HEK293 (cell line): Measurements from ENCODE around the gene KDM4B.

Experiments used
- CTCF ChIA-PET: fragments of 350-600 bp; formaldehyde crosslinking; extraction: SDS; loops from one replicate; lab custom pipeline; 2021; ENCODE audit warnings: antibody characterized with exemption; lab: Yijun Ruan, JAX
- POLR2A ChIA-PET: fragments of 300-600 bp; formaldehyde crosslinking; extraction: SDS; loops from one replicate; lab custom pipeline; 2020; ENCODE audit warnings: antibody characterized with exemption, inconsistent platforms; lab: Yijun Ruan, JAX
- H3K27ac ChIP-seq: fragments of 200-500 bp; sonication (Bioruptor generic); 2 replicates; pipeline ENCODE4 v1.5.1; 2014; ENCODE audit warnings: low read depth, low read length, control low read depth, inconsistent platforms; ENCODE audit errors: extremely low read depth
- H3K36me3 ChIP-seq, 2 experiments: fragments of 200-500 bp in 1 of 2; sonication (Bioruptor generic) in 1 of 2; 1 replicate in 1 of 2; 2 replicates in 1 of 2; pipeline ENCODE4 v1.5.1; 2014 to 2017; ENCODE audit warnings: inconsistent platforms in 2 of 2, low read length in 2 of 2; ENCODE audit not compliant: control insufficient read depth in 2 of 2, insufficient read depth in 1 of 2
- H3K4me1 ChIP-seq: fragments of 200-500 bp; sonication (Bioruptor generic); 2 replicates; pipeline ENCODE4 v1.5.1; 2014; ENCODE audit warnings: mild to moderate bottlenecking, low read length, inconsistent platforms; ENCODE audit not compliant: control insufficient read depth, insufficient read depth
- H3K4me3 ChIP-seq: 2 replicates; pipeline ENCODE4 v1.5.1; 2011; ENCODE audit warnings: low read depth, mild to moderate bottlenecking, control low read depth, low read length, moderate library complexity
- H3K9me3 ChIP-seq: fragments of 200-500 bp; sonication (Bioruptor generic); 2 replicates; pipeline ENCODE4 v1.5.1; 2014; ENCODE audit warnings: low read depth, low read length, inconsistent platforms; ENCODE audit not compliant: control insufficient read depth, insufficient read depth
- EGR2 ChIP-seq: fragments of 450-650 bp; formaldehyde crosslinking; IDR thresholded peaks from 2 replicates; pipeline ENCODE4 v1.5.1; 2016; ENCODE audit warnings: low read depth, missing biosample characterization, missing genetic modification characterization
- HOXA7 ChIP-seq: sonication (generic); formaldehyde crosslinking; IDR thresholded peaks from 2 replicates; pipeline ENCODE4 v1.8.1; 2022; ENCODE audit warnings: missing genetic modification reagents, borderline replicate concordance
- IKZF3 ChIP-seq: fragments of 450-650 bp; IDR thresholded peaks from 2 replicates; pipeline ENCODE4 v1.5.0; 2018; ENCODE audit warnings: missing biosample characterization, mild to moderate bottlenecking, missing genetic modification characterization, moderate library complexity
- KLF10 ChIP-seq: fragments of 450-650 bp; IDR thresholded peaks from 2 replicates; pipeline ENCODE4 v1.5.1; 2018; ENCODE audit warnings: missing biosample characterization, mild to moderate bottlenecking, missing genetic modification characterization
- KLF8 ChIP-seq: fragments of 450-650 bp; formaldehyde crosslinking; IDR thresholded peaks from 2 replicates; pipeline ENCODE4 v1.5.1; 2016; ENCODE audit warnings: missing biosample characterization, missing genetic modification characterization
- ZBTB17 ChIP-seq: fragments of 450-650 bp; formaldehyde crosslinking; IDR thresholded peaks from 2 replicates; pipeline ENCODE4 v1.5.1; 2016; ENCODE audit warnings: missing biosample characterization, missing genetic modification characterization
- ZBTB8A ChIP-seq: fragments of 450-650 bp; formaldehyde crosslinking; IDR thresholded peaks from 2 replicates; pipeline ENCODE4 v1.5.1; 2016; ENCODE audit warnings: missing biosample characterization, missing genetic modification characterization
- ZEB2 ChIP-seq: fragments of 450-650 bp; formaldehyde crosslinking; IDR thresholded peaks from 2 replicates; pipeline ENCODE4 v1.5.1; 2016; ENCODE audit warnings: missing biosample characterization, missing genetic modification characterization
- ZFP69B ChIP-seq: fragments of 450-650 bp; formaldehyde crosslinking; IDR thresholded peaks from 2 replicates; pipeline ENCODE4 v1.5.1; 2016; ENCODE audit warnings: missing biosample characterization, missing genetic modification characterization
- ZNF112 ChIP-seq: fragments of 450-650 bp; formaldehyde crosslinking; IDR thresholded peaks from 2 replicates; pipeline ENCODE4 v1.5.0; 2017; ENCODE audit warnings: missing biosample characterization, missing genetic modification characterization
- ZNF404 ChIP-seq: fragments of 450-650 bp; formaldehyde crosslinking; IDR thresholded peaks from 2 replicates; pipeline ENCODE4 v1.5.1; 2017; ENCODE audit warnings: missing biosample characterization, missing genetic modification characterization
- ZNF530 ChIP-seq: fragments of 450-650 bp; formaldehyde crosslinking; IDR thresholded peaks from 2 replicates; pipeline ENCODE4 v1.5.1; 2016; ENCODE audit warnings: low read depth, missing biosample characterization, missing genetic modification characterization
- ZNF549 ChIP-seq: fragments of 450-650 bp; IDR thresholded peaks from 2 replicates; pipeline ENCODE4 v1.5.1; 2018; ENCODE audit warnings: missing biosample characterization, missing genetic modification characterization, mild to moderate bottlenecking, inconsistent platforms, moderate library complexity
- ZNF558 ChIP-seq: fragments of 450-650 bp; formaldehyde crosslinking; IDR thresholded peaks from 2 replicates; pipeline ENCODE4 v1.5.1; 2016; ENCODE audit warnings: missing biosample characterization, missing genetic modification characterization
- ZNF623 ChIP-seq: fragments of 450-650 bp; formaldehyde crosslinking; IDR thresholded peaks from 2 replicates; pipeline ENCODE4 v1.5.1; 2016; ENCODE audit warnings: missing biosample characterization, missing genetic modification characterization
- ZNF629 ChIP-seq: fragments of 450-650 bp; formaldehyde crosslinking; IDR thresholded peaks from 2 replicates; pipeline ENCODE4 v1.5.1; 2017; ENCODE audit warnings: missing biosample characterization, missing genetic modification characterization
- ZNF843 ChIP-seq: fragments of 450-650 bp; formaldehyde crosslinking; IDR thresholded peaks from 2 replicates; pipeline ENCODE4 v1.5.1; 2016; ENCODE audit warnings: missing biosample characterization, missing genetic modification characterization
- TF ChIP-seq, protein P1 (sequence below): fragments of 450-650 bp; formaldehyde crosslinking; IDR thresholded peaks from 2 replicates; pipeline ENCODE4 v1.5.1; 2016; ENCODE audit warnings: missing biosample characterization, missing genetic modification characterization
- TF ChIP-seq, protein P2 (sequence below): fragments of 450-650 bp; formaldehyde crosslinking; IDR thresholded peaks from 2 replicates; pipeline ENCODE4 v1.5.1; 2016; ENCODE audit warnings: missing biosample characterization, missing genetic modification characterization
- TF ChIP-seq, protein P3 (sequence below): fragments of 450-650 bp; formaldehyde crosslinking; optimal IDR thresholded peaks from 2 replicates; pipeline ENCODE3; 2016; ENCODE audit warnings: missing biosample characterization, mild to moderate bottlenecking, missing genetic modification characterization
- TF ChIP-seq, protein P4 (sequence below): fragments of 450-650 bp; formaldehyde crosslinking; IDR thresholded peaks from 2 replicates; pipeline ENCODE4 v1.5.1; 2016; ENCODE audit warnings: missing biosample characterization, missing genetic modification characterization
- TF ChIP-seq, protein P5 (sequence below): fragments of 450-650 bp; formaldehyde crosslinking; IDR thresholded peaks from 2 replicates; pipeline ENCODE4 v1.5.1; 2016; ENCODE audit warnings: missing biosample characterization, missing genetic modification characterization
- TF ChIP-seq, protein P6 (sequence below): fragments of 450-650 bp; formaldehyde crosslinking; IDR thresholded peaks from 2 replicates; pipeline ENCODE4 v1.5.1; 2016; ENCODE audit warnings: missing biosample characterization, missing genetic modification characterization

The KDM4B gene

DNA sequence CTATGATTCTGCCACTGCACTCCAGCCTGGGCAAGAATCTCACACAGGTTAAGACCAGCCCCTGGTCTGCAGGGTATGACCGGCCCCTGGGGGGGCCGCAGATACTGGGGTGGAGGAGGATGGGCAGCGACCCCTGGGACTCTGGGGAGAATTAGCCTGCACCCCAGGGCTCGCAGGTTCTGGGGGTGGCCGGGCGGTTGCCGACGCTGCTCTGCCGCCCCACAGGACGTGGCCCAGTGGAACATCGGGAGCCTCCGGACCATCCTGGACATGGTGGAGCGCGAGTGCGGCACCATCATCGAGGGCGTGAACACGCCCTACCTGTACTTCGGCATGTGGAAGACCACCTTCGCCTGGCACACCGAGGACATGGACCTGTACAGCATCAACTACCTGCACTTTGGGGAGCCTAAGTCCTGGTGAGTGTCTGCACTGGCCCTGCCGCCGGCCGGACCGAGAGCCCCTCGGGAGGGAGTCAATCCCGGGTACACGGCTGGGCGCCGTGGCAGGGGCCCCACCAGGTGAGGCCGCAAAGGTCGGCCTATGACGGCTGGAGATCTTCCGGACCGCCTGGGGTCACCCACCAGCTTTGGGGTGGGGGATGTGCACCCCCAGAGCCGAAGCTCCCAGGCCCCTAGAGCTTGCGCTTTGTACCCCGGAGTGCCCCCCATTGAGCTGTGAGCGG lies 78.5 kb downstream of the KDM4B start:
- H3K27ac ChIP-seq, result peak overlapping the region; percentile 70; the same call in 1 of the 2 replicates
- H3K9me3 ChIP-seq, result no peaks in the 10 kb centered on the region
- H3K36me3 ChIP-seq, result peaks cover 0 to 22% of the 10 kb centered on the region in 2 experiments; a peak in 1 of 3 replicates
- H3K4me3 ChIP-seq, result no peak overlapping the region
- POLR2A ChIA-PET, result no interaction called here
- TF ChIP-seq ZNF629 (tag by site-specific recombination) (no peak), ZFP69B (tag by site-specific recombination) (no peak), ZNF549 (tag by site-specific recombination) (no peak), HOXA7 (no peak), KLF10 (tag by site-specific recombination) (no peak), ZNF623 (tag by site-specific recombination) (no peak), ZNF530 (tag by site-specific recombination) (no peak), ZNF558 (no peak), ZNF112 (no peak), ZNF843 (tag by site-specific recombination) (no peak), ZNF404 (no peak)
- TF ChIP-seq, protein P1, sequence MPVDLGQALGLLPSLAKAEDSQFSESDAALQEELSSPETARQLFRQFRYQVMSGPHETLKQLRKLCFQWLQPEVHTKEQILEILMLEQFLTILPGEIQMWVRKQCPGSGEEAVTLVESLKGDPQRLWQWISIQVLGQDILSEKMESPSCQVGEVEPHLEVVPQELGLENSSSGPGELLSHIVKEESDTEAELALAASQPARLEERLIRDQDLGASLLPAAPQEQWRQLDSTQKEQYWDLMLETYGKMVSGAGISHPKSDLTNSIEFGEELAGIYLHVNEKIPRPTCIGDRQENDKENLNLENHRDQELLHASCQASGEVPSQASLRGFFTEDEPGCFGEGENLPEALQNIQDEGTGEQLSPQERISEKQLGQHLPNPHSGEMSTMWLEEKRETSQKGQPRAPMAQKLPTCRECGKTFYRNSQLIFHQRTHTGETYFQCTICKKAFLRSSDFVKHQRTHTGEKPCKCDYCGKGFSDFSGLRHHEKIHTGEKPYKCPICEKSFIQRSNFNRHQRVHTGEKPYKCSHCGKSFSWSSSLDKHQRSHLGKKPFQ (tag by site-specific recombination), result no peak
- TF ChIP-seq, protein P2, sequence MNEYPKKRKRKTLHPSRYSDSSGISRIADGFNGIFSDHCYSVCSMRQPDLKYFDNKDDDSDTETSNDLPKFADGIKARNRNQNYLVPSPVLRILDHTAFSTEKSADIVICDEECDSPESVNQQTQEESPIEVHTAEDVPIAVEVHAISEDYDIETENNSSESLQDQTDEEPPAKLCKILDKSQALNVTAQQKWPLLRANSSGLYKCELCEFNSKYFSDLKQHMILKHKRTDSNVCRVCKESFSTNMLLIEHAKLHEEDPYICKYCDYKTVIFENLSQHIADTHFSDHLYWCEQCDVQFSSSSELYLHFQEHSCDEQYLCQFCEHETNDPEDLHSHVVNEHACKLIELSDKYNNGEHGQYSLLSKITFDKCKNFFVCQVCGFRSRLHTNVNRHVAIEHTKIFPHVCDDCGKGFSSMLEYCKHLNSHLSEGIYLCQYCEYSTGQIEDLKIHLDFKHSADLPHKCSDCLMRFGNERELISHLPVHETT (tag by site-specific recombination), result no peak
- TF ChIP-seq, protein P3, sequence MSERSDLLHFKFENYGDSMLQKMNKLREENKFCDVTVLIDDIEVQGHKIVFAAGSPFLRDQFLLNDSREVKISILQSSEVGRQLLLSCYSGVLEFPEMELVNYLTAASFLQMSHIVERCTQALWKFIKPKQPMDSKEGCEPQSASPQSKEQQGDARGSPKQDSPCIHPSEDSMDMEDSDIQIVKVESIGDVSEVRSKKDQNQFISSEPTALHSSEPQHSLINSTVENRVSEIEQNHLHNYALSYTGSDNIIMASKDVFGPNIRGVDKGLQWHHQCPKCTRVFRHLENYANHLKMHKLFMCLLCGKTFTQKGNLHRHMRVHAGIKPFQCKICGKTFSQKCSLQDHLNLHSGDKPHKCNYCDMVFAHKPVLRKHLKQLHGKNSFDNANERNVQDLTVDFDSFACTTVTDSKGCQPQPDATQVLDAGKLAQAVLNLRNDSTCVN (tag by site-specific recombination), result no peak
- TF ChIP-seq, protein P4, sequence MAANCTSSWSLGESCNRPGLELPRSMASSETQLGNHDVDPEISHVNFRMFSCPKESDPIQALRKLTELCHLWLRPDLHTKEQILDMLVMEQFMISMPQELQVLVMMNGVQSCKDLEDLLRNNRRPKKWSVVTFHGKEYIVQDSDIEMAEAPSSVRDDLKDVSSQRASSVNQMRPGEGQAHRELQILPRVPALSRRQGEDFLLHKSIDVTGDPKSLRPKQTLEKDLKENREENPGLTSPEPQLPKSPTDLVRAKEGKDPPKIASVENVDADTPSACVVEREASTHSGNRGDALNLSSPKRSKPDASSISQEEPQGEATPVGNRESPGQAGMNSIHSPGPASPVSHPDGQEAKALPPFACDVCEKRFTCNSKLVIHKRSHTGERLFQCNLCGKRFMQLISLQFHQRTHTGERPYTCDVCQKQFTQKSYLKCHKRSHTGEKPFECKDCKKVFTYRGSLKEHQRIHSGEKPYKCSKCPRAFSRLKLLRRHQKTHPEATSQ (tag by site-specific recombination), result no peak
- TF ChIP-seq, protein P5, sequence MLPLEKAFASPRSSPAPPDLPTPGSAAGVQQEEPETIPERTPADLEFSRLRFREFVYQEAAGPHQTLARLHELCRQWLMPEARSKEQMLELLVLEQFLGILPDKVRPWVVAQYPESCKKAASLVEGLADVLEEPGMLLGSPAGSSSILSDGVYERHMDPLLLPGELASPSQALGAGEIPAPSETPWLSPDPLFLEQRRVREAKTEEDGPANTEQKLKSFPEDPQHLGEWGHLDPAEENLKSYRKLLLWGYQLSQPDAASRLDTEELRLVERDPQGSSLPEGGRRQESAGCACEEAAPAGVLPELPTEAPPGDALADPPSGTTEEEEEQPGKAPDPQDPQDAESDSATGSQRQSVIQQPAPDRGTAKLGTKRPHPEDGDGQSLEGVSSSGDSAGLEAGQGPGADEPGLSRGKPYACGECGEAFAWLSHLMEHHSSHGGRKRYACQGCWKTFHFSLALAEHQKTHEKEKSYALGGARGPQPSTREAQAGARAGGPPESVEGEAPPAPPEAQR (tag by site-specific recombination), result no peak
- H3K4me1 ChIP-seq, result peaks cover 18% of the 10 kb centered on the region
- CTCF ChIA-PET, result interaction anchor here (0.6 to 4.8 kb wide), 5 partner anchors 11 to 759 kb away, joined by 3 to 26 read pairs (median 5); no protein-coding TSS in a partner anchor

DNA sequence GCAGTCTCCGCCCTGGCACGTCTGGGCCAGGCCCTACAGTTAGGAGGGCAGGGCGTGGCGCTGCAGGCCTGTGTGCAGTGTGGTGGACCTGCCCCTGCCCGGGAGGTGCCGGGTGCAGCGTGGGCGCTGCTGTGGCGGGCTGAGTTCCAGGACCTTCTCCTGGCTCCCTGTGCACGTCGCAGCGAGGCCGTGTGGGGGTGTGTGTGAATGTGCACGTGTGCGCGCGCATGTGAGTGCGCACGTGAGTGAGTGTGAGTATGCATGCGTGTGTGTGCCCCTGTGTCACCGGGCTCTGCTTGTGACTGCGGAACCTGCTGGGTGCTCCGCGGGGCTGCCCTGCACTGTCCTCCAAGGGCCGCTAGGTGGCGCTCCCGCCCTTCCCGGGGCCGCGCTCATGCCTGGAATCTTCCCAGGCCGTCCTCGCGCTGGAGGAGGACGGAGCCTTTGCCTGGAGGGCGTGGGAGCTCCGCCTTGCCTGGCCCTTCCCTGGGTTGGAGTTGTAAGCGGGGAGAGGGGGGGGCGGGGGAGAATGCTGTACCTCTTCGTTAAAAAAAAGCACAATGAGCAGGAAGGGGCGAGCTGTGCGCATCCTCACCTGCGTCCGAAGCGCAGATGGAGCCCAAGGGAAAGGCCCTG lies 79.3 kb downstream of the KDM4B start:
- ChIA-PET POLR2A (interaction anchor here (0.6 to 1.0 kb wide), 4 partner anchors 25 to 648 kb away, joined by 3 to 4 read pairs (median 3); no protein-coding TSS in a partner anchor), CTCF (interaction anchor here (0.5 to 4.8 kb wide), 37 partner anchors 9 to 639 kb away, joined by 3 to 26 read pairs (median 4); no protein-coding TSS in a partner anchor)
- H3K27ac ChIP-seq, result no peak overlapping the region
- H3K9me3 ChIP-seq, result no peaks in the 10 kb centered on the region
- H3K4me1 ChIP-seq, result peaks cover 18% of the 10 kb centered on the region
- no peak overlapping the region for H3K4me3 ChIP-seq
- peaks cover 0 to 16% of the 10 kb centered on the region in 2 experiments; a peak in 1 of 3 replicates for H3K36me3 ChIP-seq
- TF ChIP-seq ZBTB17 (tag by site-specific recombination), result peak; percentile 61; the same call in 1 of the 2 replicates
- peak; percentile 32 for TF ChIP-seq ZBTB8A (tag by site-specific recombination)
- peak; percentile 96 for TF ChIP-seq IKZF3 (tag by site-specific recombination)
- 0 out of 2 replicates have a peak, but pooled peaks have one; percentile 29 for TF ChIP-seq ZEB2 (tag by site-specific recombination)
- TF ChIP-seq, protein P3 (tag by site-specific recombination), result peak; percentile 86
- TF ChIP-seq KLF8 (tag by site-specific recombination), result peak; percentile 74; the same call in 1 of the 2 replicates
- peak; percentile 79 for TF ChIP-seq EGR2 (tag by site-specific recombination)
- TF ChIP-seq, protein P6, sequence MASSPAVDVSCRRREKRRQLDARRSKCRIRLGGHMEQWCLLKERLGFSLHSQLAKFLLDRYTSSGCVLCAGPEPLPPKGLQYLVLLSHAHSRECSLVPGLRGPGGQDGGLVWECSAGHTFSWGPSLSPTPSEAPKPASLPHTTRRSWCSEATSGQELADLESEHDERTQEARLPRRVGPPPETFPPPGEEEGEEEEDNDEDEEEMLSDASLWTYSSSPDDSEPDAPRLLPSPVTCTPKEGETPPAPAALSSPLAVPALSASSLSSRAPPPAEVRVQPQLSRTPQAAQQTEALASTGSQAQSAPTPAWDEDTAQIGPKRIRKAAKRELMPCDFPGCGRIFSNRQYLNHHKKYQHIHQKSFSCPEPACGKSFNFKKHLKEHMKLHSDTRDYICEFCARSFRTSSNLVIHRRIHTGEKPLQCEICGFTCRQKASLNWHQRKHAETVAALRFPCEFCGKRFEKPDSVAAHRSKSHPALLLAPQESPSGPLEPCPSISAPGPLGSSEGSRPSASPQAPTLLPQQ (tag by site-specific recombination), result no peak
